Stimulated activated CD8-positive, alpha-beta memory T cell treated with anti-CD3 and anti-CD28 coated beads, Interleukin-4, amount 100 ng/mL, for 48 hours (primary cell): ENCODE data around the gene KLK3.
"Not testable (repeated sequence)": the region's sequence is repeated elsewhere in the genome, so short reads cannot be mapped to it uniquely, and the experiment has no call there.

Experiments
- DNase-seq: peaks from one replicate; pipeline ENCODE4 v3.0.0-alpha.2; 2020

Gene KLK3

GRCh38 chr19:50870417-50871089 is 15.8 kb downstream of the KLK3 start:
- DNase-seq = peak; percentile 50

DNA sequence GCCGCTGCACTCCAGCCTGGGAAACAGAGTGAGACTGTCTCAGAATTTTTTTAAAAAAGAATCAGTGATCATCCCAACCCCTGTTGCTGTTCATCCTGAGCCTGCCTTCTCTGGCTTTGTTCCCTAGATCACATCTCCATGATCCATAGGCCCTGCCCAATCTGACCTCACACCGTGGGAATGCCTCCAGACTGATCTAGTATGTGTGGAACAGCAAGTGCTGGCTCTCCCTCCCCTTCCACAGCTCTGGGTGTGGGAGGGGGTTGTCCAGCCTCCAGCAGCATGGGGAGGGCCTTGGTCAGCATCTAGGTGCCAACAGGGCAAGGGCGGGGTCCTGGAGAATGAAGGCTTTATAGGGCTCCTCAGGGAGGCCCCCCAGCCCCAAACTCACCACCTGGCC is 18.3 kb downstream of the KLK3 start, which contains the start of gene KLK2:
TSS of gene KLK2 (plus strand) at position 384 of the 400 bp plus-strand sequence. CDS start 35 bp downstream, outside the sequence.
- no peak for DNase-seq

DNA sequence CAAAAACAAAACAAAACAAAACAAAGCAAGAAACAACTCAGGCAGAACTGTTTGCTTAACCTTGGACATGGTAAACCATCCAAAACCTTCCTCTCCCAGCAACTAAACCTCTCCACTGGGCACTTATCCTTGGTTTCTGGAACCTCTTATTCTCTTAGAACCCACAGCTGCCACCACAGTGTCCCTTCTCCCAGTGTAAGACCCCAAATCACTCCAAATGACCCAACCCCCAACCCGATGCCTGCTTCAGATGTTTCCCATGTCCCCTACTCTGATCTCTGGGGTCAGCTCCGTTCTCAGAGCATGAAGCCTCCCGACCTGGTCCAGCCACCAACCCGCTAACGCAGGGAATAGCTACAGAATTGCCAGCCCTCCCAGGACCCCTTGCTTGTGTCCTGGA is 19.5 kb downstream of the KLK3 start:
- no peak for DNase-seq

DNA sequence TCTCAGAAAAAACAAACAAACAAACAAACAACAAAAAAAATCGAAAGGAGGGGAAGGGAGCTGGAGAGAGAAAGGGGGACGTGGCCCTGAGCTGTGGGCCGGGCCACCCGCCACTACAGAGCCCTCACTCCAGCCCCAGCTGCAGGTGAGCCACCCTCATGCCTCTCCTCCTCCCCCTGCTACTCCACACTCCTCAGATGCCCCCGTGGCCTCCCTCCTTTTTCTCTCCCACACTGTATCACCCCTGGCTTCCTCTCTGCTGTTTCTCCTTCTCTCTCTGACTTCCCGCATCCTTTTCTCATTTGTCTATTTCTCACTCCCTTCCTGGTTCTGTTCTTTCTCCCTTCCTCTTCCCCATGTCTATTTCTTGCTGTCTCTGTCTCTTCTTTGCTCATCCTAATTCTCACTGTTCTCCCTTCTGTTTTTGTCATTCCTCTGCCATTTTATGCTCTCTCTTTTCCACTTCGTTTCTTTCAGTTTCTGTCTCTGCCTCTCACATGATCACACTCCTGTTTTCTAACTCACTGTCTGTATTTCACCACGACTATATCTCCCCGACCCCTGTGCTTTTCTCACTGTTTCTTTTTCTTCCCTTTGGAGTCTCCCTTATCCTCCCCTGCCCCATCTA is 21.2 kb downstream of the KLK3 start:
- no peak for DNase-seq

DNA sequence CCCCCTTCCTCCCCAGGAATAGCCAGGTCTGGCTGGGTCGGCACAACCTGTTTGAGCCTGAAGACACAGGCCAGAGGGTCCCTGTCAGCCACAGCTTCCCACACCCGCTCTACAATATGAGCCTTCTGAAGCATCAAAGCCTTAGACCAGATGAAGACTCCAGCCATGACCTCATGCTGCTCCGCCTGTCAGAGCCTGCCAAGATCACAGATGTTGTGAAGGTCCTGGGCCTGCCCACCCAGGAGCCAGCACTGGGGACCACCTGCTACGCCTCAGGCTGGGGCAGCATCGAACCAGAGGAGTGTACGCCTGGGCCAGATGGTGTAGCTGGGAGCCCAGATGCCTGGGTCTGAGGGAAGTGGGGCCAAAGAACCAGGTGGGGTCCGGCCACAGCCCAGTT is 21.7 kb downstream of the KLK3 start:
- DNase-seq = no peak

DNA sequence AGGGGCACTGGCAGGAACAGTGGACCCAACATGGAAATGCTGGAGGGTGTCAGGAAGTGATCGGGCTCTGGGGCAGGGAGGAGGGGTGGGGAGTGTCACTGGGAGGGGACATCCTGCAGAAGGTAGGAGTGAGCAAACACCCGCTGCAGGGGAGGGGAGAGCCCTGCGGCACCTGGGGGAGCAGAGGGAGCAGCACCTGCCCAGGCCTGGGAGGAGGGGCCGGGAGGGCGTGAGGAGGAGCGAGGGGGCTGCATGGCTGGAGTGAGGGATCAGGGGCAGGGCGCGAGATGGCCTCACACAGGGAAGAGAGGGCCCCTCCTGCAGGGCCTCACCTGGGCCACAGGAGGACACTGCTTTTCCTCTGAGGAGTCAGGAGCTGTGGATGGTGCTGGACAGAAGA is 22.6 kb downstream of the KLK3 start:
- no peak for DNase-seq

DNA sequence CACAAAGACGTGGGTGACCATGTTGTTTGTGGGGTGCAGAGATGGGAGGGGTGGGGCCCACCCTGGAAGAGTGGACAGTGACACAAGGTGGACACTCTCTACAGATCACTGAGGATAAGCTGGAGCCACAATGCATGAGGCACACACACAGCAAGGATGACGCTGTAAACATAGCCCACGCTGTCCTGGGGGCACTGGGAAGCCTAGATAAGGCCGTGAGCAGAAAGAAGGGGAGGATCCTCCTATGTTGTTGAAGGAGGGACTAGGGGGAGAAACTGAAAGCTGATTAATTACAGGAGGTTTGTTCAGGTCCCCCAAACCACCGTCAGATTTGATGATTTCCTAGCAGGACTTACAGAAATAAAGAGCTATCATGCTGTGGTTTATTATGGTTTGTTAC is 24.1 kb downstream of the KLK3 start:
- no peak for DNase-seq

GRCh38 chr19:50880241-50880640 is 25.5 kb downstream of the KLK3 start:
- DNase-seq = no peak

DNA sequence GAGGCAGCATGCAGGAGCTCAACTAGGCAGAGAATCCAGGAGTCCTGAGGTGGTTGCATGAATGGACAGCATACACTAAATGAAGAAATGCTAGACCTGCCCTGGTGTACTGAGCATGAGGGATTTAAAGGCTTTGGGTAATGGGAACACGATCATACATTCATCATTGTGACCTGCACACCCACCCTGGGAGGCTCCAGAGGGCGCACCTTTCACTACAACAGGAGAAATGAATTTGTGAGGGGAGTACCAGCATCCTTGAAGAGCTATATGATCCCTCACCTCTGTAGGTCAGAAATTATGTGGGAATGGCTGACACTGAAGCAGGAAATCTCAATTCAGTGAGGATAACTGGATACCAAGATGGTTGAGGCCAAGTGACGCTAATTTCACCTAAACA is 27.5 kb downstream of the KLK3 start:
- no peak for DNase-seq

GRCh38 chr19:50889638-50890037 is 34.9 kb downstream of the KLK3 start:
- no peak for DNase-seq

DNA sequence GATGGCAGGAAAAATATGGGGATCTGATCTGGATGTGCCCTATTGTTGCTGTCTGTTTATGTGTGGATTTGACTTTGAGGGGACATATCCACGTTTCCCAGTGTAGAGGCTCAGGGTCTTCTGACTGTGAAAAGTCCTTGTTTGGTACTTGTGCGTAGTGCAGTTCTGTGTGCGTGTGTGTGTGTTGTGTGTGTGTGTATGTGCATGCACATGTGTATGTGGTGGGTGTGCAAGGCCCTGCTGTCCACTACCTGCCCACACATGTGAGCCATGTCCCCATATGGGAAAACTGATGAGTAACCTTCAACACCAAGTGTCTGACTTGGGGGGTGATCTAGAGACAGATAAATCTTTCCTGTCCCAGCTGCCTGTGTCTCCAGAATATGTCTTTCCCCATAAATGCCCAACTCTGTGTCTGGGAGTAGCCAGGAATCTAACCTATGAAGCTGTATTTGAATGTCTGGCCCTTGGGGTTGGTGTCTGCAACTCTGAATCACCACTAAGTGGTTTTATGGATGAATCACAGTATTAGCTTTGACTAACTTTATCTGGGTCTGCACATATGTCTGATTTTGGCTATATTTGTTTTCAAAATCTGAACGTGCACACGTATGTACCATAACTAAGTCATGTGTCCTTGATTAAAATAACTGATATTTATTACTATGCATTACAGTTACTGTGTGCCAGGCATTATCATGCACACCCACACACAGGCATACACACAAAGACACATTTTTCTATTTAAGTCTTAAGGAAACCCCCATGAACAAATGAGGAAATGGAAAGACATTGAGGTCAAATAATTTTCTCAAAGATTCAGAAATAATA is 35.9 kb downstream of the KLK3 start:
- no peak for DNase-seq

DNA sequence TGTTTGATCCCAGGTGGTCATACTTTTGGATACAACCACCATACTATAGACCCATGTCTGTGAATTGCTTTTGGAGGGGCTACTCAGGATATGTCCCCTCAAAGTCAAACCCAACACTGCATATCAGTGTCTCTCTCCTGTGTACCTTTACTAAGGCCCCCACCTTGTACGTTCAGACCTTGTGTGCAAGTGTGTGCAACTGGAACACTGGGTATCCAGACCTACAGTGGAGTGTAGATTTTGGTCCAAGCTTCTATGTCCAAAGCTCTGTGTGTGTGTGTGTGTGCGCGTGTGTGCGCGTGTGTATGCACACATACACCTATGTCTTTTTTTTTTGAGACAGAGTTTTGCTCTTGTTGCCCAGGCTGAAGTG is 36.5 kb downstream of the KLK3 start:
- no peak for DNase-seq

DNA sequence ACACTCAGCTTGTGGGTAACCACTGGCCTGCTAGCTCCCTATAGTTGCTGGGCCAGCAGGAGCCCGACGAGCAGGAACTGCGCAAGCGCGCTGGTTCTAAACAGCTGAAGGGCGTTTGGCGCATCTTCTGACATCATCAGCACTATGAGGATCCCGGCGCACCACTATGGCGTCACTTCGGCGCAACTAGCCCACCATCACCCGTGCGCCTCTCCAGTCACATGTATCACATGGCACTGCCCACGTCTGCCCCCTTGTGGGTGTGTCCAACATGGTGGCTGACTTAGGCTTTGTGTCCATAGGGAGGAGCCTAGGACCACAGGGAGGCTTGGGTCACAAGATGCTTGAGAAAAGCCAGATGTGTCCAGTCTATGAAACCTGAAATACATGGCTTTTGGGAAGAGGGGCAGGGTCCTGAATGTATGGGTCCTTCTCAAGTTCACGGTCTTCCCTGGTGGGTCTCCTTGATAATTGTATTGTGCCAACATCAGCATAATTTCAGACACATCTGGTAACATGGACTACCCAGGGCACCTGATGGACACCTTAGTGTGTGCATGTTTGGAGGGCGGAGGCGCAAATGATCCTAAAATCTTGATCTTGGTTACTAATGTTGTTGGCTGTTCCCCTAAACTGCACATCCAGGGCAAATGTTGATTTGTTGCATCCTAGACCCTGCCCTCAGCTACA is 38.5 kb downstream of the KLK3 start:
- DNase-seq = no peak

GRCh38 chr19:50894478-50895356 is 40.0 kb downstream of the KLK3 start:
- DNase-seq = no peak

DNA sequence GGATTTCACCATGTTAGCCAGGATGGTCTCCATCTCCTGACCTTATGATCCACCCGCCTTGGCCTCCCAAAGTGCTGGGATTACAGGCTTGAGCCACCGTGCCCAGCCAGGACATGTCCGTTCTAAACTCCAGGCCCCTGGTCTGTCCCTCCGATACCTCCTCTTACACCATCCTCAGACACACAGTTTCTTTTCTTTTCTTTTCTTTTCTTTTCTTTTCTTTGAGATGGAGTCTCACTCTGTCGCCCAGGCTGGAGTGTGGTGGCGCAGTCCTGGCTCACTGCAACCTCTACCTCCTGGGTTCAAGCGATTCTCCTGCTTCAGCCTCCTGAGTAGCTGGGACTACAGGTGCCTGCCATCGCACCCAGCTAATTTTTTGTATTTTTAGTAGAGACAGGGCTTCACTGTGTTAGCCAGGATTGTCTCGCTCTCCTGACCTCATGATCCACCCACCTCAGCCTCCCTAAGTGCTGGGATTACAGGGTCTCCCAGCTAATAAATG is 41.4 kb downstream of the KLK3 start:
- DNase-seq = not testable (repeated sequence)

DNA sequence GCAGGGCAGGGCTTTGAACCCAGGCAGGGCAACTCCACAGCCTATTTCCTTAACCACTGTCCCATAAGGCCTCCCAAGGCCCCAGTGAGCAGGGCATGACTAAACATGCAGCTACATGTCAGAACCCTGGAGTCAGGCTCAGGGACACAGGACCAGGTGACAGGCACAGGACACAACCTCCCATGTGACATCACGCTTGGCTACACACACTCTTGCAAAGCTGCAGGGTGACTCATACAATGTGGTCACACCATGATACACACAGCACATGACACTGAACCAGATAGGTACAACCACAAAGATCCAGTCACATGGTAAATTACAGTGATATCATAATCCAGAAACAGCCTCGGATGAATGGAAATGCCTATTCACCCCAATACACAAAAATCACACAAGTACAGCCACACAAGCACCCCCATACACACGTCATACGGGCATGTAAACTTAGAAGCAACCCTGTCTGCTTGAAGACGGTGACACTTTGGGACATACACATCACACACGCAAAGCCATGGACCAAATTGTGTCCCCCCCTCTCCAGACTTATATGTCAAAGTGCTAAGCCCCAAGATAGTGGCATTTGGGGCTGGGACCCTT is 42.0 kb downstream of the KLK3 start:
- DNase-seq = peak; percentile 42

DNA sequence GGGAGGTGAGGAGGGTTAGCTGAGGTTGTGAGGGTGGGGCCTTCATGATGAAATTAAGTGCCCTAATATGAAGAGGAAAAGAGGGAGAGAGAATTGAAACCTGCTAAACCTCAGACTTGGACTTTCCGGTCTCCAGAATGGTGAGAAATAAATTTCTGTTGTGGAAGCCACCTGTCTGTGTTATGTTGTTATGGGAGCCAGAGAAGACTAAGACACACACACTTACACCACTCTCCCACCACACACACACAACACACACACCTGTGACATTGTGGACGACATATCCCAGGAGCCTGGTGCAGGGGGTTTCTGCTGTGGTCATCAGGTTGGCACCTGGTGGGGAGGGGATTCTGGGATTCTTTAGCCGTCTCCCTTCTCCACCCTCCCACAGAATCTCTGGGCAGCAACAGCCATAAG is 42.5 kb downstream of the KLK3 start:
- no peak for DNase-seq

DNA sequence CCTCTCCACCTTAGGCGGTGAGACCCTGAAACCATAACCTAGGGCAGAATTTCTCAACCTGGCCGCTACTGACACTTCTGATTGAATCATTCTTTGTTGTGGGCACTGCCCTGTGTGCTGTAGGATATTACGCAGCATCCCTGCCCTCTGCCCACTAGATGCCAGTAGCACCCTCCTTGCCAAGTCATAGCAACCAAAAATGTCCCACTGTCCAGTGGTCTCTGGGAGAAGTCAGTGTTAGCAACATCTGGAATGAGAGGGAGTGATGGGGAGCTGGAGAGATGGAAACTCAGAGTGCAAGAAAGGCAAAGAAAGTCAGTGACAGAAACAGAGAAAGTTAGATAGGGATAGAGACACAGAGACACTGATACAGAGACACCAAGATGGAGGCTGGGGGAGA is 42.9 kb downstream of the KLK3 start:
- no peak for DNase-seq

- no peak for DNase-seq
These were observed 43.3 kb downstream of the KLK3 start for GRCh38 chr19:50898018-50898417.

DNA sequence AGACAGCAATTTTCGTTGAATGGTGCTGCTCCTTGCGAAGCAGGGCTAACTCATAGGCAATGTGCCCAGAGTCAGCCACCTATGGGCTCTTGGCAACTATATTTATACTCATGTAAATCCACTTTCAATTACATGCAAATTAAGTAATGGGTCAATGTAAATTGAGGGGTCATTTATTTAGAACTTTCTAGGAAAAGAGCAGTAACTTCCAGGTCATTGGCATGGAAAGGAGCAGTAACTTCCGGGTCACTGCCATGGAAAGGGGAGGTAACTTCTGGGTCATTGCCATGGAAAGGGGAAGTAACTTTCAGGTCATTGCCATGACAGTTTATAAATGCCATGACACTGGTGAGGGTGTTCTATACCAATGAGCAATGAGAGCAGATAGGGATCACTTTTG is 44.9 kb downstream of the KLK3 start:
- no peak for DNase-seq

DNA sequence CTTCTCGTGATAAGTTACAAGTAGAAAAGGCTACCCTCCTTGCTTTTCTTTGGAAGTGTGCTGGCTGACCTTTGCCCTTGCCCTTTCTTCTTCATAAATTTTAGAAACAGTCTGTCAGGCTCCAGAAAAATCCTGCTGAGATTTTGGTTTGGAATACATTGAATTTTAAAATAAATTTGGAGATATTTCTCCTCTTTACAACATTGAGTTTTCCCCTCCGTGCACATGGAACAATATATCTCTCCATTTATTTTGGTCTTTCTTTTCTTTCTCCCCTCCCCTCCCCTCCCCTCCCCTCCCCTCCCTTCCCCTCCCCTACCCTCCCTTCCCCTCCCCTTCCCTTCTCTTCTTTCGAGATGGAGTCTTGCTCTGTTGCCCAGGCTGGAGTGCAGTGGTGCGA is 47.9 kb downstream of the KLK3 start:
- no peak for DNase-seq

DNA sequence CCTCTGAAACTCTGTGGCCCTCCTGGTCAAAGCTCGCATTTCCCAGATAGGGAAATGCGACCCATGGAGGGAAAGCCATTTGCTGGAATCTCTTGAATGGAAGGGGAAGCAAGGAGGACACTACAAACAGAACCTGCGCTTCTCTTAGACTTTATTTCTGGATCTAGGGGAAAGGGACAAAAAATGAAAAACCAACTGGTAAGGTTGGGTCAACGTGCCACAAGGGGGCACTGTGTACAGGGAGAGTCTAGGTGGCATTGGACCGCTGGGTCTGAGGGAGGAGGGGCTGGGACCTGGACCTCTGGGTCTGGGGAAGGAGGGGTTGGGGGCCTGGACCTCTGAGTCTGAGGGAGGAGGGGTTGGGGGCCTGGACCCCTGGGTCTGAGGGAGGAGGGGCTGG is 51.5 kb downstream of the KLK3 start:
- peak; percentile 73 for DNase-seq
